GM19328 (cell line): ENCODE measurements around the gene CDC6.
"Not testable (repeated sequence)": the region's sequence is repeated elsewhere in the genome, so short reads cannot be mapped to it uniquely, and the experiment has no call there.

Experiments used
- ATAC-seq: cut with Tn5 transposase; IDR thresholded peaks from one replicate; pipeline ENCODE4 v1.9.1; 2021; ENCODE audit warnings: mild to moderate bottlenecking, moderate library complexity; ENCODE audit not compliant: unreplicated experiment

CDC6 gene

DNA sequence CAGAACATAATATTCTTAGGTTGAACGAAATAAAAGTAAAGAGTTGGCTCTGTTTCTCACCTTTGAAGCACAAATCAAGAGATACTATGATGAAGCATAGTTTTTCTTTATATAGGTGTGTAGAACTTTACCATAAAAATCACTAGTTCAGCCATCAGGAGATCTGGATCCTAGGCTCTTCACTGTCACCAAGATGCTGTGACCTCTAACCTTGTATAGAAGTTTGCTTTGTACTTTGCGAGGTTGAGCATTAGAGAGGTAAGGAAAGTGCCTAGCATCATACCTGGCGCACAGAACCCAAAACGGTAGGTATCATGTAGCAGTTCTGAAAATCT is 553 bp upstream of the CDC6 start:
- ATAC-seq: no peak

DNA sequence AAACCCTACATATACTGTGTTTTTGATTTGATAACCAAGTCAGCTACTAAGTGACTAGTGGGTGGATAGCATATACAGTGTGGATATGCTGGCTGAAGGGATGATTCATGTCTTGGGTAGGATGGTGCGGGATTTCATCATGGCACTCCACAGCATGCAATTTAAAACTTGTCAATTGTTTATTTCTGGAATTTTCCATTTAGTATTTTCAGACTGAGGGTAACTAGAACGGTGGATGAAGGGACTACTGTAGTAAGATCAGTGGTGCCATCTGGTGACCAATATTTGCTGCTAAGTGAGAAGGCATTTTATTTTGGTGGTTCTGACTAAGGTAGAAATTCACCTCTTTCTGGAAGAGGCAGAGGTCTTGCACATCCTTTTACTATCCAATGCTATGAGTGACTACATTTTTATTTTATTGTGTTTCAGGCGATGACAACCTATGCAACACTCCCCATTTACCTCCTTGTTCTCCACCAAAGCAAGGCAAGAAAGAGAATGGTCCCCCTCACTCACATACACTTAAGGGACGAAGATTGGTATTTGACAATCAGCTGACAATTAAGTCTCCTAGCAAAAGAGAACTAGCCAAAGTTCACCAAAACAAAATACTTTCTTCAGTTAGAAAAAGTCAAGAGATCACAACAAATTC is 3.1 kb downstream of the CDC6 start:
- ATAC-seq: no peak

DNA sequence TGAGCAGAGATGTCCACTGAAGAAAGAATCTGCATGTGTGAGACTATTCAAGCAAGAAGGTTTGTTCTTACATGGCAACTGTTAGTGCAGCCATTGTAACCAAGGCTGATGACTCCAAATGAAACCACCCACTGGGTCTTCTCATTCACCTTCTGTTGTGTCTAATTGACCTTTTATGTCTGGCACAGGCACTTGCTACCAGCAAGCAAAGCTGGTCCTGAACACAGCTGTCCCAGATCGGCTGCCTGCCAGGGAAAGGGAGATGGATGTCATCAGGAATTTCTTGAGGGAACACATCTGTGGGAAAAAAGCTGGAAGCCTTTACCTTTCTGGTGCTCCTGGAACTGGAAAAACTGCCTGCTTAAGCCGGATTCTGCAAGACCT is 3.6 kb downstream of the CDC6 start:
- ATAC-seq: no peak

DNA sequence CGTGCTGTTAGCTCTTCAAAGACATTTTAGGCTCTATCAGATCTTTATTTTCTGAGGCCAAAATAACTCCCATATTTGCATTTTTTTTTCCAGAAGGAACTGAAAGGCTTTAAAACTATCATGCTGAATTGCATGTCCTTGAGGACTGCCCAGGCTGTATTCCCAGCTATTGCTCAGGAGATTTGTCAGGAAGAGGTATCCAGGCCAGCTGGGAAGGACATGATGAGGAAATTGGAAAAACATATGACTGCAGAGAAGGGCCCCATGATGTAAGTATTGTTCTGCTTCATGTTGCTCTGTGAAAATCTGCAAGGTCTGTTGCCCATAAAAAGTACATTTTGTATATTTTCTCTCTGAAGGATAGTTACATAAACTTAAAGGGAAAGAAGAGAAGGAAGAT is 5.7 kb downstream of the CDC6 start:
- no peak for ATAC-seq

DNA sequence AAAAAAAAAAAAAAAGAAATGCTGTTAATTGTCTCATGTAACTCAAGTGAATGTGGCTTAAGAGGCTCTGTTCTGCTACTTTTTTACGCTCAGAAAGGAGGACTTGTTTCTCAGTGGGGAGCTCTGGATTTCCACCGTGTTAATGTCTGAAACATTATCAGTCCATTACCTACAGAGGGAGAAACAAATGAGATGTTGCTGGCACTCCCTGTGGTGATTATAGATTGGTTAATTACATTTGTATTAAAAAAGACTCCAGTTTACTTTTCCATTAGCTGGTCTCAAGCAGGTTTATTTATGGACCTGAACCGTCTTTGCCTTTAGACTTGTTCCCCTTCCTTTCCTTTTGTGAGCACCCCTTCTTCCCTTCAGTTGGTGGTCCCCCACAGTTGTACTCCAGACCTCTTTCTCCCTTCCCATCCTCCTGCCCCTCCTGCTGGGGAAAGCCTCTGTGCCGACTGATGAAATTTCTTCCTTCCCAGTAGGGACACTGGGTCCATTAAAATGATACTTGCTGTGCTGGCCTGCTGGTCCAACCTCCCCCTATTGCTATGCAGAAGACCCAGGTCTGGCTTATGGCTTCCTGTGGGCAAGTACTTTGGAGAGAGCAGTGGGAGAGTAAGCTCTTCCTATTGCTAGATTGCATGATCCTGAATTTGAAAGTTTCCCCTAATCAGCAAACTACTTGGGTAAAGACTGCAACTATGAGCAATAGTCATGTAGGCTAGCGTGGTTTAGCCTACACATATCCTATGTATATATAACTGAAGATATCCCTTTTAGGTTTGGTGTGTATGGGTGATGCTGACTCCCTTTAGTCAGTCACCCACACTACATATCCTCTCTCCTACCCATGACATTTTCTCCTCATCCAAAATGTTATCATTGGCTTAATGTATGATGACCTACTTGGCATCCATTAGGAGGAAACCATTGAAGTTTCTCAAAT is 8.1 kb downstream of the CDC6 start:
- ATAC-seq: no peak

DNA sequence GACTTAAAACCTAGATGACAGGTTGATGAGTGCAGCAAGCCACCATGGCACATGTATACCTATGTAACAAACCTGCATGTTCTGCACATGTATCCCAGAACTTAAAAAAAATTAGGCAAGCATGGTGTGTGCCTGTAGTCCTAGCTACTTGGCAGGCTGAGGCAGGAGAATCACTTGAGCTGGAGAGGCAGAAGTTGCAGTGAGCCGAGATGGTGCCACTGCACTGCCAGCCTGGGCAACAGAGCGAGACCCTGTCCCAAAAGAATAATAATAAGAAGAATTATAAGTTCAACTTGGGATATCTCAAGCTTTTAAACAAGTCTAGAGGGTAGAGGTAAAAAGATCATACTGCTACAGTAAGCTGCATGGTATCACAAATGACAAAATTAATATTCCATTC is 9.8 kb downstream of the CDC6 start:
- no peak for ATAC-seq

DNA sequence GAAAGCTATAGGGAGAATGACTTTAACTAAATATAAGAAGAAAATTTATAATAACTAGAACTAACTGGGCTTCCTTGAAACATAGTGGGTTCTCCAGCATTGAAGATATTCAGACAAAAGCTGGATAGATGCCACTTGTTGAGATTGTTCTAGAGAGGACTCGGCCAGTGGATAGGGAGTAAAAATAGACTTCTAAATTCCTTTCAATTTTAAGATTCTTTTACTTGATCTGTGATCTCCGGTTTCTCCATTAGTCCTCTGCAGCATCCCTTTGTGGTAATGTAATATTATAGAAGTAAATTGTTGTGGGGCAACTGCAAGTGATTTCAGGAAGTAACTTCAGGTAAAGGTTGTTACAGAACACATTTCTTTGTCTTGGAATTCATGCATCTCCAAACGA is 11.0 kb downstream of the CDC6 start:
- ATAC-seq: no peak

DNA sequence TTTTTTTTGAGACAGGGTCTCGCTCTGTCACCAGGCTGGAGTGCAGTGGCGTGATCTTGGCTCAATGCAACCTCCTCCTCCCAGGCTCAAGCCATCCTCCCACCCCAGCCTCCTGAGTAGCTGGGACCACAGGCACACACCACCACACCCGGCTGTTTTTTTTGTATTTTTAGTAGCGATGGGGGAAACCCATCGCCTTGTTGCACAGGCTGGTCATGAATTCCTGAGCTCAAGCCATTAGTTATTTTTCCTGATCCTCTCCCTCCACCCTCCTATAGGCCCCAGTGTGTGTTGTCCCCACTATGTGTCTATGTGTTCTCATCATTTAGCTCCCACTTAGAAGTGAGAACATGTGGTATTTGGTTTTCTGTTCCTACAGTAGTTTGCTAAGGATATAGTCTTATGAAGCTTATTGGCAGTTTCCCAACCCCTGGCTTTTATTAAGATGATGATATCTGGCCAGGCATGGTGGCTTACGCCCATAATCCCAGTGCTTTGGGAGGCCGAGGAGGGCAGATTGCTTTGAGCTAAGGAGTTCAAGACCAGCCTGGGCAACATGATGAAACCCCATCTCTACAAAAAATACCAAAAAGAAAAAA is 11.6 kb downstream of the CDC6 start:
- ATAC-seq: not testable (repeated sequence)

DNA sequence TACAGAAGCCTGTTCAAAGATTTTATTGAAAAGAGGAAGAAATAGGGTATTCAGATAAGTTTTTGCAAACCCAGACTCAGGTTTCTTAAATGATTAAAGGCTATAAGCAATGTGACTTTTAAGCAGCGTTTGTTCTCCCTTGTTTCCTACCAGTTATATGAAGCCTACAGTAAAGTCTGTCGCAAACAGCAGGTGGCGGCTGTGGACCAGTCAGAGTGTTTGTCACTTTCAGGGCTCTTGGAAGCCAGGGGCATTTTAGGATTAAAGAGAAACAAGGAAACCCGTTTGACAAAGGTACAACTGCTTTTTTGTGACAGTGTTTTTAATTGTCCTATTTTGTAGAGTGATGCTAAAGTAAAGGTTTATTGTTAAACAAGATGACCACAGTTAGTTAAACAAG is 13.6 kb downstream of the CDC6 start:
- no peak for ATAC-seq

DNA sequence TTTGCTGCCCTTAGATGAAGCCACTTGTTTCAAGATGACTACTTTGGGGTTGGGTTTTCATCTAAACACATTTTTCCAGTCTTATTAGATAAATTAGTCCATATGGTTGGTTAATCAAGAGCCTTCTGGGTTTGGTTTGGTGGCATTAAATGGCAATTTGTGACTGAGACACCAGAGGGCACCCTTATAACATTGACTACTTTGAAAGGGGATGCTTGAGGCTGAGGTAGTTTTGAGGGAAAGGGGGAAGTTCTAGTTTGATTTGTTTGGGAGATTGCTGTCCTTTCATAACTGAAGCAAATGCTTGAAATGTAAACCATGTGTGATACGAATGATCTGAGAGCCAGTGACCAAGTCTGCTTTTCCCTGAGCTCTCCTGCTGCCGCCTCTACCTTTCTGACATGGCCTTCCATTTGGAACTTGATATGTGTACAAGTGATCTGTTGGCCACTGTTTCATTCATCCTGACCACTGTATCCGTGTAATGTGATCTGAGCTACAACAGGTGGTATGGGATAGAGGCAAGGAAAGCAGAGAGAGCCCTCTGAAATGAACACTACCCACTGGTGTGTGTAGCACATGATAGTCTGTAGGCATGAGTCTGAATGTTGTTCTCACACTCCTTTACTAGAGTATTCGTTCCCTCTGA is 15.5 kb downstream of the CDC6 start:
- no peak for ATAC-seq

DNA sequence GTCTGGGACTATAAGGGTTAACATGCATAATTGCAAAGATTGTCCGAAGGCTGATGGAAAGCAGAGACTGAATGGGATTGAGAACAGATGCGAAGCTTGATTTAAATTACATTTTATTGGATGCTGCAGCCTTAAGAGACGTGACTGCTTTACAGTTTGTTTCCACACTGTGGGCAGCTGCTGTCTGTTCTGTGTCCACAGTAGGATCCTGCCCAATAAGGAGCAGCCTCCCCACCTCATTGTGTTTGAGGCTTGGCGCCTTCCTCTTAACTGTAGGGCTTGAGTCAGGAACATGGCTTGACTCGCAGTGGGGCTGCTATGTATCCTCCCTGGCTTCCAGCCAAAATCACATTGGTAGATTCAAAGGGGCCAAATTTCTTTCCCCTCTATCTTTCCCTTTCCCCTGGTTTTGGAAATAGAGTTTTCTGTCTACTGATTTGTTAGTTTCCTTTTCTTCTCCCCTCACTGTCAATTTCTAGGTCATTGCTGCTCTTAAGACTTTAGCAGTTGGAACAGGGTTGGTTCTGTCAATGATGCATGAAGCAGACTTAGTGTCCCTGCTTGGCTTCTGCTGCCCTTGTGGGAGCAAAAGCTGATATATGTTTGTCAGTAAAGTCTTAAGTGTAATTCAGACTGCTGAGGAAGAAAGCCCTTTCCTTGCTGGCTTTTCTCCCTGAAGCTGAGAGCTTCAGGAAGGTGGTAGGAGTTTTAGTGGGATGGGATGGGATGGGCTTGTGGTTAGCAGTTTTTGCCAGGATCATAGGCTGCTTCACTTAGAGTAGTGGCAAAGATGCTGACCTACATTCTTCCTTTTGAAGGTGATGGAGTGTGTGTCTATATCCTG is 16.3 kb downstream of the CDC6 start:
- ATAC-seq: no peak

DNA sequence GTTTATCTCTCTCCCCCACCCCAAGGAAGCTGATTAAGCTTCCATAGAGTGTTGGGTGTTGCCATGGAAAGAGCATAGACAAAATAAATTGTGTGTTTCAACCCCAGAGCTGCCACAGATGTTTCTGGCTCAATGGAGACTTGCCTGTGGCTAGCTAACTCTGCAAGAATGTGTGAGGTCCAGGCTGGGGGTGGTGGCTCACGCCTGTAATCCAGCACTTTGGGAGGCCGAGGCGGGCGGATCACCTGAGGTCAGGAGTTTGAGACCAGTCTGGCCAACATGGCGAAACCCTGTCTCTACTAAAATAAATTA is 16.8 kb downstream of the CDC6 start:
- ATAC-seq: not testable (repeated sequence)

DNA sequence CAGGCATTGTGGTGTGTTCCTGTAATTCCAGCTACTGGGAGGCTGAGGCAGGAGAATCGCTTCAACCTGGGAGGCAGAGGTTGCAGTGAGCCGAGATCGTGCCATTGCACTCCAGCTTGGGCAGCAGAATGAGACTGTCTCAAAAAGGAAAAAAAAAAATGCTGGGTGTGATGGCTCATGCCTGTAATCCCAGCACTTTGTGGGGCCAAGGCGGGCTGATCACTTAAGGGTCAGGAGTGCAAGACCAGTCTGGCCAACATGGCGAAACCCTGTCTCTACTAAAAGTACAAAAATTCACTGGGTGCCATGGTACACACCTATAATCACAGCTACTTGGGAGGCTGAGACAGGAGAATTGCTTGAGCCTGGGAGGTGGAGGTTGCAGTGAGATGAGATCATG is 17.2 kb downstream of the CDC6 start:
- not testable (repeated sequence) for ATAC-seq

DNA sequence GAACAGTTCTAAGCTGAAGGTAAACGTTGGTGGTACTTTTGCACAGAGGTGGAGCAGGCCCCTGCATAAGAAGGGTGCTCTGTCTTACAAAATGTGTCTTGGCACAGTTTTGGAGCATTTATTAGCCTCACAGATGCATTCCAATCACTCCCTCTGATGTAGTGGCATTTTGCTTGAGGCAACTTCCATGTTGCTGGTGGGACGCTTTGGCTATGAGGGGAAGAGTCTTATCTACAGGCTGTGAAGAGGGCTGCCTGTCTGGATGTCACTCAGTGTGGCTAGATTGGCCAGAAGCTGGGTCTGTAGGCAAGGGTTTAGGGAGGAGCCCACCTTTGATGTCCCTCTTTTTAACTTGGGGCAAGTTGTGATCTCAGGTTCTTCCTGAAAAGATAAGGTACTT is 18.7 kb downstream of the CDC6 start:
- ATAC-seq: no peak

DNA sequence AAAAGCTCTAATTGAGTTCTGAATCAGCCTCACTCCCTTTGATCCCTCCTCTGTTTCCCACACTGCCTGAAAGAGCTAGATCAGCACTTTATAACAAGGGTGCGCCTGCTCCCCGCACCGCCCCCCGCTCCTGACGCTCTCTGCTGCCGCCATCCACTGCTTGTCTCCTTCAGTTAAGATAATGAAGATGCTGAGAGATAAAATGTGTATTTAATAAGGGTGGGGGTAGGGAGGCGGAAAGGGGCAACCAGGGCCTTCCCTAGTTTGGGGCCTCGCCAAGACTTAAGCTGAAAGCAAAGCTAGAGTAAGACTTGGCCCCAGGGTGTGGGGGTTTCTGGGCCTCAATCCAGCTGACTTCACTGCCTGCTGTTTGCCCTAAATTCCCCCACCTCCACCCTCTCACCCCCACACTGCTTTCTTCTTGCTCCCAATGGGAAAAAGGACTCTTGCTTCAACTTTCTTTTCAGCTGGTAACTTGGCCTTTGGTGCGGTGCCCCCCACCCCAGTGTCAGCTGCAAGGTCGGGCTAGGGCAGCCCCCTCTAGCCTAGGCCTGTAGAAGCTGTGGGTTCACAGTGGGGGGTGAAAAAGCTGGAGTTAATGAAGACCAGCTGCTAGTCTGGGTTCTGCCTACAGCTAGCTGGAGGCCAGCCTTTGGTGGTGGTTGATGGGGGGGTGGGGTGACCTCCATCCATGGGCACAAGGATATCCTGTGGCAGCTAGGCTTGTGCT is 19.5 kb downstream of the CDC6 start:
- ATAC-seq: no peak

DNA sequence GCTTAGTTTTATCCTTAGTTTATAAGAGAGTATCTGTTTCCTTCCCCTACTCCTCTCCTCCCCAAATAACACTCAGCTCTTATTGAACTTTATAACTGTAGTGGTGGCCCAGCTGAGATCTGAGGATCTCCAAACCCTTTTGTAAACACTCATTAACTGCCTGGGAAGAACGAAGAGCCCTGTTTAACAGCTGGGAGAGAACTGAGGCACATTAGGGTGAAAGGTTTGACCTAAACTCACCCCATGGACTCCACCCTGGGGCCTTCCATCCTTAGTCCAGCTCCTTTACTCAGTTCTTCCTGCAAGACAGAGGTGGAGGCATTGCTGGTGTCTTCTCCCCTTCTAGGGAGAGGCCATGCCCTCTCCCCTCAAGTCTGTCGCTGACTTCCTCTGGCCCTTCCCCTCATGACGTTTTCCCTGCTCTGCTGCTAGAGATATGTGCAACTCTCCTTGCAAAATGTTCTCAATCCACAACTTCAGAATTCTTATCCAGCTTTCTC is 20.1 kb downstream of the CDC6 start:
- ATAC-seq: no peak

DNA sequence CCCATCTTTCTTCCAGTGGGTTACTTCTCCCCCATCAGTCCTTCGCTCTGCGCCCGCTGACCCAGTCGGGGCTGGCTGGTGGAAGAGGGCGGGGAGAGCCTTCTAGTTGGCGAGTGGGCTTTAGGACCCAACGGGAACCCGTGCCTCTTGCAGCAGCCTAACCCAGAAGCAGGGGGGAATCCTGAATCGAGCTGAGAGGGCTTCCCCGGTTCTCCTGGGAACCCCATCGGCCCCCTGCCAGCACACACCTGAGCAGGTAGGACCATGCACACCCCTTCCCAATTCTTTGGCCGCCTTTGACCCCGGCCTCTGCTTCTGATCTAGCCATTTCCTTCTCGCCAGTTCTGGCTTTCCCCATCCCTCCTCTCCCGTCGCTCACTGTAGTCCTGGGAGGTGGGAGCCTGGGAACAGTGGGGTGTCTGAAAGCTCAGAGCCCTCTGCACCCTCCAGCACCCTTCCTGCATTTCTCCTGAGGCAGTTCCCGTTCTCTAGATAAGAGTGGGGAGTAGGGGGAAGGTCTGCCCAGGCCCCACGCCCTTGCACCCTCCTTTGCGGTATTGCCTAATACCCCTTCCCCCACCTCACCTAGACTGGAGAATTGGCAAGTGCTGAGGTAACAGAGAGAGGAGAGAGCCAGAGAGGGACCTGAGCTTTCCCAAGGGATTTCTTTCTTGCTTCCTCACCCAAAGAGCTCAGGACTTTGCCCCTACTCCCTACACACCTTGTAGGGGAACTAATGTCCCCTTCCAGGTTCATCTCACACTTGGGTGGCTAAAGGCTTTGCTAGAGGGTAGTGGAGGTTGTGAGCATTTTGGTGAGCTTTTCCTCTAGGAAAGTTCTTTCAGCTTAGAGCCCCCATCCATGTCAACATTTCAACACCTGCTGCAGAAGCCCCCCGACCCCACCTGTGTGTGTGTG is 21.6 kb downstream of the CDC6 start, which contains the start of gene RARA:
Gene RARA (plus strand): TSS at position 150 of the 918 bp plus-strand sequence. CDS start 22,039 bp downstream, outside the sequence.
- no peak for ATAC-seq

DNA sequence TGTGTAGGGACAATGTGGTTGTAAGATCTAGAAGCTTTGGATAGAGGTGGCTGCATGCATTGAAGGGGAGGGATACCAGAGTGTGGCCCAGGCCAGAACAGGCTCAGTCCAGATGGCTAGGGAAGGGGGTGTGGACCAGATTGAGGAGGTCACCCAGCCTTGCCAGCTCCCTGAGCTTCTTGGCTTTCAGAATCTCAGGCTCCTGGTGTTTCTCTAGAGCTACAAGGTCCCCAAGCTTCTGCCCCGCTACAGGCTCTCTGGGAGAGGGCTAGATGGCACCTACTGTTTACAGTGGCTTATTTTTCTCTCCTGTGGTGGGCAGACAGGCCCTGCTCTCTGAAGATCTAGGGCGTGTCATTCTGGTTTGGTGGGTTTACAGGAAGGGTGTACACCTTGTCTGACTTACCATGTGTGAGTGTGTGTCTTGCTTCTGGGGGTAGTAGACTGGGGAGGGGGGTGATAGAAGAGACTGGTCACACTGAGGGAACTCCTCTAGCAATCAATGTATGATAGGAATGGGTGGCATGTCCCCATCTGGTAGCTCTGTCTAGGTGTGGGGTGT is 22.4 kb downstream of the CDC6 start:
- ATAC-seq: no peak
